Naive thymus-derived CD8-positive, alpha-beta T cell (primary cell): ENCODE results near the gene MAB21L3. TPM values are rescaled to one million over a fixed set of nuclear protein-coding genes. Genes with fewer than 3 reads are reported as not detected.
A peak's percentile ranks its signal among the peaks of the same experiment; 100 is the strongest.

ENCODE experiments used
- ATAC-seq, 2 donors: fragments of 150-1000 bp; cut with Tn5 transposase in 1 of 2; sonication (Bioruptor Pico), chemical (Tn5 transposase) in 1 of 2; 1 replicate in 1 of 2; 2 replicates in 1 of 2; pipeline ENCODE4 v1.10.0; 2021; ENCODE audit warnings: mild to moderate bottlenecking in 2 of 2, moderate library complexity in 2 of 2
- POLR2A ChIA-PET: fragments of 350-600 bp; sonication (Branson Sonifier 250); formaldehyde crosslinking; loops from one replicate; lab custom pipeline; 2021; ENCODE audit warnings: antibody characterized with exemption; lab: Charles Lee
- DNase-seq, 10 donors: peaks; one replicate each; pipeline versions ENCODE4 v3.0.0 to v3.0.0-alpha.2; 2020 to 2022
- H3K27ac Mint-ChIP-seq, 10 donors: one replicate each; pipeline ENCODE4 v1.8.0; 2020 to 2022; ENCODE audit warnings: mild to moderate bottlenecking in 10 of 10, mixed read lengths in 10 of 10, moderate library complexity in 4 of 10, inconsistent platforms in 1 of 10
- H3K27me3 Mint-ChIP-seq, 5 donors: one replicate each; pipeline ENCODE4 v1.8.0; 2021 to 2022; ENCODE audit warnings: mixed read lengths in 5 of 5
- H3K36me3 Mint-ChIP-seq, 3 donors: one replicate each; pipeline ENCODE4 v1.8.0; 2020 to 2022; ENCODE audit warnings: mixed read lengths in 3 of 3, mild to moderate bottlenecking in 2 of 3, inconsistent platforms in 1 of 3
- H3K4me1 Mint-ChIP-seq, 4 donors: one replicate each; pipeline ENCODE4 v1.8.0; 2021 to 2022; ENCODE audit warnings: mixed read lengths in 4 of 4
- H3K4me3 Mint-ChIP-seq, 10 donors: one replicate each; pipeline ENCODE4 v1.8.0; 2020 to 2022; ENCODE audit warnings: mild to moderate bottlenecking in 10 of 10, mixed read lengths in 10 of 10, moderate library complexity in 6 of 10, inconsistent platforms in 1 of 10
- H3K9me3 Mint-ChIP-seq, 9 donors: one replicate each; pipeline ENCODE4 v1.8.0; 2020 to 2022; ENCODE audit warnings: mixed read lengths in 9 of 9, mild to moderate bottlenecking in 3 of 9, inconsistent platforms in 1 of 9, moderate library complexity in 1 of 9
- polyA plus RNA-seq, 3 donors: library from polyadenylated mRNA; unstranded; fragments of 300-500 nt; fragmentation: Illumina TruSeq; gene quantifications; one replicate each; pipeline ENCODE4 v1.2.3, GENCODE V29; 2021
- total RNA-seq, 8 experiments: library from RNA in 2 of 8; stranded (reverse) in 2 of 8; gene quantifications; one replicate each; pipeline ENCODE4 v1.2.3 and lab custom pipeline; 2021 to 2026

The MAB21L3 gene
- total and polyA plus RNA-seq, 5 experiments from 2014 or later, result not detected

DNA sequence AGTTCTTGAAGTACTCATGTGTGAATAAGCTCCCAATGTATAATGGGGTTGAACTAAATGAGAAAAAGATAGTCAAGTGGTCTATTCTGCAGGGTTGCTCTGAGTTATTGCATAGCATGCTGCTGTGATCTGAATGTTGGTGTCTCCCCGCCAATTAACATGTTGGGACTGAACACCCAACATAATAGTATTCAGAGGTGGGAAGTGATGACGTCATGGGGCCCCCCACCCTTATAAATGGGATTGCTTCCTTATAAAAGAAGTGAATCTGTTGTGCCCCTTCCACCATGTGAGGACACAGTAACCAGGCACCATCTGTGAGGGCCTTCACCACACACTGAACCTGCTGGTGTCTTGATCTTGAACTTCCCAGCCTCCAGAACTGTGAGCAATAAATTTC, 50.2 kb downstream of the MAB21L3 start:
- peaks cover 0 to 1% (median 0%) of the 10 kb centered on the region in 5 donors for H3K27me3 Mint-ChIP-seq
- peaks cover 0 to 8% (median 3%) of the 10 kb centered on the region in 3 donors for H3K36me3 Mint-ChIP-seq
- no peak overlapping the region for H3K27ac Mint-ChIP-seq
- peaks cover 0 to 5% (median 2%) of the 10 kb centered on the region in 4 donors for H3K4me1 Mint-ChIP-seq
- ATAC-seq, result no peak
- H3K4me3 Mint-ChIP-seq, result no peak overlapping the region
- POLR2A ChIA-PET, result no interaction called here
- peaks cover 0 to 22% (median 10%) of the 10 kb centered on the region in 9 donors for H3K9me3 Mint-ChIP-seq
- DNase-seq, result no peak

DNA sequence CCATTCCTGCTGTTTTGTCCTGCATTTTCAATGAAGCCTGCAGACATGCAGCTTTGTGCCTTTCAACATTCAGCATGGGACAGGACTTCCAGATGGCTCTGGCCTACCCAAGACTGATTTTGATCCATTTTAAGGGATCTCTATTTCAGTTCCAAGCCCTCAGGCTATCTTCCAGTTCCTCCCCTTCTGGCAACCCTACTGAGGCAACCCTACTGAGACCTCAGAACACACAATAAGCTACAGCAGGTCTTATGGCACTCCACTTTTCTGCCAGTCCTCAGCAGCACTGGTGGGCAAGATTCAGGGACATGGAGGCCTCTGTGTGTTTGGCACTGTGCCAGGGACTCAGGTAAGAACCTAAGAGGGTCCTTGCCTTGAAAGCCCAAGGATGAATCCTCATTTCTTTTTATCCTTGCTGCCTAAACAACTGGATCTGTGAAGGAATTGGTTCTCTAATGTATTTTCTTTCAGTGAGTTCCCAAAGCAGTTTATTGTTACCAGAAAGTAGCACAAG, 50.7 kb downstream of the MAB21L3 start:
- ATAC-seq, result no peak
- Mint-ChIP-seq H3K9me3 (peaks cover 0 to 20% (median 10%) of the 10 kb centered on the region in 9 donors), H3K4me3 (no peak overlapping the region), H3K4me1 (peaks cover 0 to 5% (median 3%) of the 10 kb centered on the region in 4 donors), H3K27ac (peak overlapping the region in 1 of 10 donors; percentile 2), H3K27me3 (peaks cover 0 to 1% (median 0%) of the 10 kb centered on the region in 5 donors), H3K36me3 (peaks cover 0 to 8% (median 3%) of the 10 kb centered on the region in 3 donors)
- POLR2A ChIA-PET, result no interaction called here
- no peak for DNase-seq

DNA sequence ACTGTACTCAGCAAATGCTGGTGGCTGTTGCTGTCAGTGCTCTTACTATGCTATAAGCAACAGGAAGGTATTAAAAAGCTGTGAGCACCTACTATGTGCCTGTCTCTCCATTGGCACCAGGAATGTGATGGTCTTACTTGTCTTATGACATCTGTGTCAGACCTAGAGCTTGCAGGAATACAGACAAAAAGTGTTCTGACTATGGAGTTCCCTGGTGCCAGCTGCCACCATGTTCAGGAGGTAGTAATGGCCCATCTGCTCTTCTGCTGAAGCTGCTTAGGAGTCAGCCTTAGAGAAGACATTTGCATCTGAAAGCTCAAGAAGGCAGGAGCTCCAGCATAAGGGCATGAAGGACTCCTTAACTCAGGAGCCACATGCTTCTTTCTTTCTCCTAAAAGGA, 52.3 kb downstream of the MAB21L3 start:
- H3K27ac Mint-ChIP-seq, result no peak overlapping the region
- peaks cover 0 to 1% (median 0%) of the 10 kb centered on the region in 5 donors for H3K27me3 Mint-ChIP-seq
- ATAC-seq (no peak), DNase-seq (no peak)
- peaks cover 0 to 10% (median 3%) of the 10 kb centered on the region in 9 donors for H3K9me3 Mint-ChIP-seq
- H3K4me3 Mint-ChIP-seq, result no peak overlapping the region
- peaks cover 0 to 7% (median 2%) of the 10 kb centered on the region in 3 donors for H3K36me3 Mint-ChIP-seq
- POLR2A ChIA-PET, result no interaction called here
- H3K4me1 Mint-ChIP-seq, result peaks cover 7 to 19% (median 13%) of the 10 kb centered on the region in 4 donors

DNA sequence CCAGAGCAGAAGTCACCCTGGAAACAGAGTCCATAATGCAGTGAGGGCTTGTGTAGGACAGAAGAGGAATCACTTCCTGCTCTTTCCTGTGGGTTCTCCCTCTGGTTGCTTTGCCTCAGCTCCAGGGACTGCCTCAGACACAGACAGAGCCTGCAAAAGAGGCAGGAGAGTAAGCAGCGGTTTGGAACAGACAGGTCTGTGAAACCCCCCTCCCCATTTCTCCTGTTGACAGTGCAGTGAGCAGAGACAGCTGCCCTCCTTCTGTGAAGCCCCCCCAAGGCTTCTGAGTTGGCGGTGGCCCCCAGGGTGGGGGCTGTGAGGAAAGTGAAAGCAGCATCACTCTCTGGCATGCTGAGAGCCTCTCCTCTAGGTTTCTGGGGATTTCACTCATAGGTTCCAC, 53.0 kb downstream of the MAB21L3 start:
- DNase-seq (no peak), ATAC-seq (no peak)
- peaks cover 0 to 3% (median 0%) of the 10 kb centered on the region in 5 donors for H3K27me3 Mint-ChIP-seq
- peaks cover 0 to 6% (median under 1%) of the 10 kb centered on the region in 9 donors for H3K9me3 Mint-ChIP-seq
- POLR2A ChIA-PET, result no interaction called here
- H3K4me1 Mint-ChIP-seq, result peaks cover 12 to 25% (median 19%) of the 10 kb centered on the region in 4 donors
- no peak overlapping the region for H3K27ac Mint-ChIP-seq
- peaks cover 0 to under 1% (median 0%) of the 10 kb centered on the region in 3 donors for H3K36me3 Mint-ChIP-seq
- no peak overlapping the region for H3K4me3 Mint-ChIP-seq

DNA sequence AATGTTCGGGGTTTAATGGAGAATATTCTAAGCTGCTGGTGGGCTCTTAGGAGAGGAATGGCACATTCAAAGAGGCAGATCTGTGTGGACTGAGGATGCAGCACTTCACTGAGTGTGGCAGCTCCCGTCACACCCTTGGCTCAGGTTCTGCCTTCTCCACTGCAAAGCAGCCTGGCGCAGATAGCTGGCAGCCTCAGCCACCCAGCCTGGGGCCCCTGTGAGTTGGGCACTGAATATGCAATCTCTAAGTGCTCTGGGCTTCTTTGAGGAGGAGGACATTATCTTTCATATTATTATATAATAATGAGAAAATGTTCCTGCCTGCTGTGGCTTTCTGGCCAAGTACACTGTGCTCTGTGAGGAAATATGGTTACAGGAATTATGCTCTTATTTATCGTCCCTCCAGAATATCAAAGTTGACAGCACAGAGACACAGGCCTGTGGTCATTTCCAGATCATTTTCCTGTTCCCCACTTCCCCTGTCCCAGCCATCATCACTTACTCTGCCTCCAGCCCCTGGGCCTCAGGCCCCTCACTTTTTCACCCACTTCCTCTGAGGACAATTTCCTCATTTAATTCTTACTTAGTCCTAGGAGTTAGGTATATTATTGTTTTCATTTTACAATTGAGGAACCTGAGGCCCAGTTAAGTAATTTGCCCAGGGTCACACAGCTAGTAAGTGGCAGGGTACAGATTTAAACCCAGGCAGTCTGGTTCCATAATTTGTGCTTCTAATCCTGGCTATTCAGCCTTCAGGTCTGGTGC, 53.6 kb downstream of the MAB21L3 start:
- Mint-ChIP-seq H3K36me3 (no peaks in the 10 kb centered on the region), H3K4me1 (peaks cover 13 to 28% (median 21%) of the 10 kb centered on the region in 4 donors), H3K9me3 (peaks cover 0 to 4% (median 0%) of the 10 kb centered on the region in 9 donors), H3K27ac (peak overlapping the region in 3 of 10 donors; percentile 30 to 71 (median 31)), H3K4me3 (no peak overlapping the region), H3K27me3 (peaks cover 0 to 3% (median 0%) of the 10 kb centered on the region in 5 donors)
- ATAC-seq, result no peak
- DNase-seq, result no peak
- POLR2A ChIA-PET, result interaction anchor here (1.1 to 2.0 kb wide), 2 partner anchors 8 to 14 kb away, joined by 3 to 9 read pairs; no protein-coding TSS in a partner anchor

DNA sequence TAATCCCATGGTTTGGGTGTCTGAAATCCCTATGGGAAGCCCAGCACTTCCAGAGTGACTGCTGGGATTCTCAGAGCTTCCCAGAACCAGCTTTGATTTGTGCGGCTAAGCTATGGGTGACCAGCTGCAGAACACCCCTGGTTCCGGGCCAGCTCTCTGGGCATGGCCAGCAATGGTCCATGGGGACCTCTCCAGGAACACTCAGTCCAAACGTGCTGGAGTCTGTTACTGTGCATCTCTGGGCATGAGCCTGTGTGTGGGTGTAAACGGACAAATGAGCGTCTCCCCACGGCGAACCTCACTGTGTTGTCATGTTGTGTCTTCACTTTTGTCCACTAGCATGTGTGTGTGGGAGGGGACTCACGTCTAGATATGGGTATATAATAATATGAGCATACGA, 54.4 kb downstream of the MAB21L3 start:
- Mint-ChIP-seq H3K9me3 (peaks cover 0 to 2% (median 0%) of the 10 kb centered on the region in 9 donors), H3K4me3 (no peak overlapping the region), H3K27ac (no peak overlapping the region), H3K4me1 (peaks cover 13 to 28% (median 22%) of the 10 kb centered on the region in 4 donors), H3K36me3 (no peaks in the 10 kb centered on the region), H3K27me3 (peaks cover 0 to 3% (median 0%) of the 10 kb centered on the region in 5 donors)
- POLR2A ChIA-PET, result interaction anchor here (1.1 to 2.0 kb wide), 2 partner anchors 9 to 15 kb away, joined by 3 to 9 read pairs; no protein-coding TSS in a partner anchor
- DNase-seq (no peak), ATAC-seq (no peak)

DNA sequence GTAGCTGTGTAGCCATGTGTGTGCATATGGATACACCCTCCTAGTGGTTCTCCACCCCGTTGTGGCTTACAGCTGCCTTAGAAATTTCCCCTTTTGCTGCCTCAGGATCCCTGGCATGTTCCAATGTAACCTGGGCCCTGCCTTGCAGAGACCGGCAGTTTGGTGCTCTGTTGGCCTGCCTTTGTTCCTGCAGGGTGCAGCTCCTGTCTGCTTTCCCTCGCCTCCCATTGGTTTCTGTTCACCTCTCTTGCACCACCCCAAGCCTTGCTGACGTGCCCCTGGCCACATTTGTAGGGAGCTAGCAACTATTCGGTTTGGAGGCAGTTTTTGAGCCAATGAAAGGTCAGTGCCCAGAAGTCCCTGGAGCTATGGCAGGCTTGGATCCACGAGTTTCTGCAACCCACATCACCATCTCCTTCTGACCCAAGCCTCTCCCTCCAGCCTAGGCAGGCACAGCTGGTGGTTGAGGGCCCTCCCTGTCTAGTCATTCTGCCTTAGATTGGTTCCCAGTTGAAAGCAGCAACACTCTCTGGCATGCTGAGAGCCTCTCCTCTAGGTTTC, 54.9 kb downstream of the MAB21L3 start:
- H3K27me3 Mint-ChIP-seq, result peaks cover 0 to 3% (median 0%) of the 10 kb centered on the region in 5 donors
- peaks cover 13 to 28% (median 22%) of the 10 kb centered on the region in 4 donors for H3K4me1 Mint-ChIP-seq
- no peaks in the 10 kb centered on the region for H3K36me3 Mint-ChIP-seq
- H3K27ac Mint-ChIP-seq, result no peak overlapping the region
- ATAC-seq (no peak), DNase-seq (no peak)
- peaks cover 0 to 2% (median 0%) of the 10 kb centered on the region in 9 donors for H3K9me3 Mint-ChIP-seq
- peak overlapping the region in 1 of 10 donors; percentile 2 for H3K4me3 Mint-ChIP-seq
- POLR2A ChIA-PET, result interaction anchor here (1.1 to 2.0 kb wide), 2 partner anchors 9 to 15 kb away, joined by 3 to 9 read pairs; no protein-coding TSS in a partner anchor

DNA sequence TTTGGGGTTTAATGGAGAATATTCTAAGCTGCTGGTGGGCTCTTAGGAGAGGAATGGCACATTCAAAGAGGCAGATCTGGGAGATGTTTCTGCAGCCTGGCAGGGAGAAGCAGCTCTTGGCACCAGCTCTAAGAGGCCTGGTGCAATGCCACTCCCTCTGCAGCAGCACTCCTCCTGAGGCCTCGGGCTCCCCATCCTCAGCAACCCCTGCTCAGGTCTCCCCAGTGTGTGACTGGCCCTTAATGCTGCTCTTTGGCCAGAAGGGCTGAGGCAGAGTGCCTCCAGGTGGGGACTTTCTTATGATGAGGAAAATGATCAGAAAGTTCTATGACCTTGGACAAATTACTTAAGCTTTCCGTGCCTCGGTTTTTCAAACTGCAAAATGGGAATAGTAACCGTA, 55.5 kb downstream of the MAB21L3 start:
- Mint-ChIP-seq H3K36me3 (no peaks in the 10 kb centered on the region), H3K27me3 (peaks cover 0 to 3% (median 0%) of the 10 kb centered on the region in 5 donors), H3K9me3 (peaks cover 0 to 2% (median 0%) of the 10 kb centered on the region in 9 donors), H3K4me3 (peak overlapping the region in 1 of 10 donors; percentile 2), H3K27ac (no peak overlapping the region), H3K4me1 (peaks cover 13 to 28% (median 22%) of the 10 kb centered on the region in 4 donors)
- ATAC-seq (no peak), DNase-seq (no peak)
- POLR2A ChIA-PET, result interaction anchor here (2.0 kb wide), 1 partner anchor 16 kb away, joined by 9 read pairs; no protein-coding TSS in a partner anchor

DNA sequence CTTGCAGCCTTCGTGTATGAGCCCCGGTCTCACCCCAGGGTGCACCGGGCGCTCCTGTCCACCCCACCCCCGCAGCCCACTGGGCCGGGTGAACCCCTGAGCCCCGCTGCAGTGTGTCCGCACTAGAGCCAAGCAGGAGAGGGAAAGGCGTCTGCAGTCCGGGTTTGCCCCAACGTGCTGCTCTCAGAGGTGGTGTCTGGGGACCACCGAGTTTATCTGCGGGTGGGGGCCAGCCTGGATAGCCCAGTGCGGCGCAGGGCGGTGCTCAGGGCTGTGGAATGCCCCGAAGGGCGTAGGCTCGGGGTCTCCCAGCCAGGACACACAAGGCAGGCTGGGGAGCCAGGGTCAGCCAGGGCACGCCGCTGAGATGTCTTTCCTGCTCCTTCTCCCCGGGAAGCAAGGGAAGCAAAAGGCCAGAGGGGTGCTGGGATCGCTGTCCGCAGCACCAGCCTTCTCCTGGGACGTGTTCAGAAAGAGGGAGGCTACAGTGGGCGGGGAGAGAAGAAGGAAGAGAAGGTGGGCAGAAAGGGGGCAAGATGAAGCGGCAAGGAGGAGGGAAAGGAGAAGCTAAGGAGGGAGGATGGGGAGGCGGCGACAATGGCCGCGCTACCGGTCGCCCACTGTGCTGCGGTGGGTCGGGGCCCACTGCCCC, 56.6 kb downstream of the MAB21L3 start:
- ATAC-seq, result peak in 1 of 2 donors; percentile 31
- POLR2A ChIA-PET, result interaction anchor here (0.8 kb wide), 1 partner anchor 16 kb away, joined by 4 read pairs; no protein-coding TSS in a partner anchor
- H3K27ac Mint-ChIP-seq, result peak overlapping the region; percentile 79 to 96 (median 87)
- peaks cover 13 to 28% (median 22%) of the 10 kb centered on the region in 4 donors for H3K4me1 Mint-ChIP-seq
- peak overlapping the region; percentile 79 to 91 (median 87) for H3K4me3 Mint-ChIP-seq
- H3K36me3 Mint-ChIP-seq, result no peaks in the 10 kb centered on the region
- peaks cover 0 to 3% (median 0%) of the 10 kb centered on the region in 5 donors for H3K27me3 Mint-ChIP-seq
- no peaks in the 10 kb centered on the region for H3K9me3 Mint-ChIP-seq
- peak in 1 of 10 donors; percentile 13 for DNase-seq

DNA sequence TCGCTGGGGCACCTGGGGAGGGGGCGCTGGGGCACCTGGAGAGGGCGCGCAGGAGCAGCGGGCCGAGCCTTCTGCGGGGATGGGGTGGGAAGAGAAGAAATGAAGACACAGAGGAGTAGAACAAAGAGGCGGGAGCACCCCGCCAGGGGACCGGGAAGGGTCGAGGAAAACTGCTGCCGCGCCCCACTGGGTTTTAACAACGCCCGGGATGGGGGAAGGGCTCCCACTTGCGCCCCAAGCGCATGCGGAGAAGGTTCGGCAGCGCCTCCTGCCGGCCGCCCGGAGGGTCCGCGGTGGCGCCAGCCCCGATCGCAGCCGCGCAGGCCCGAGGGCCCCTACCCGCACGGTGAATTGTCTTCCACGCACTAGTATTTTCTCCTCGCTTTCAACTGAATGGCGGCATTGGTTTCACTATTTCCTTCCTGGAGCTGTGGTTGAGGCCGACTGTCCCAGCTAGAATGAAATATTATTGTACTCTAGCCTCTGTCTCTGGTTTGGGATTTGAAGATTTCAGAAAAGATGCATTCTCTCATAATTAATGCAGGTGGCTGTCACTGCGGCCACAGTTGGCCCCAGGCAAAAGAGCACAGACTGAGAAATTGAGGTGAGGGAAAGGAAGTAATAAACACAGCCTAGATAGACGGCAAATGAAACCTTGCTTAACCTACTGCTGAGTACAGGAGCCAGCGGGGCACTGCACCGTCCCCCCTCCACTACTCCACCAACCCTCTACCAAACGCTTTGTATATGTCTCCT, 57.3 kb downstream of the MAB21L3 start:
- peak; percentile 97 to 98 for ATAC-seq
- POLR2A ChIA-PET, result interaction anchor here (0.8 kb wide), 2 partner anchors 17 to 30 kb away, joined by 3 to 4 read pairs; no protein-coding TSS in a partner anchor
- Mint-ChIP-seq H3K27me3 (peaks cover 0 to 3% (median 0%) of the 10 kb centered on the region in 5 donors), H3K4me3 (peak overlapping the region; percentile 77 to 91 (median 87)), H3K4me1 (peaks cover 13 to 28% (median 22%) of the 10 kb centered on the region in 4 donors), H3K27ac (peak overlapping the region; percentile 85 to 97 (median 94)), H3K9me3 (no peaks in the 10 kb centered on the region), H3K36me3 (no peaks in the 10 kb centered on the region)
- DNase-seq, result peak; percentile 72 to 89 (median 84)

DNA sequence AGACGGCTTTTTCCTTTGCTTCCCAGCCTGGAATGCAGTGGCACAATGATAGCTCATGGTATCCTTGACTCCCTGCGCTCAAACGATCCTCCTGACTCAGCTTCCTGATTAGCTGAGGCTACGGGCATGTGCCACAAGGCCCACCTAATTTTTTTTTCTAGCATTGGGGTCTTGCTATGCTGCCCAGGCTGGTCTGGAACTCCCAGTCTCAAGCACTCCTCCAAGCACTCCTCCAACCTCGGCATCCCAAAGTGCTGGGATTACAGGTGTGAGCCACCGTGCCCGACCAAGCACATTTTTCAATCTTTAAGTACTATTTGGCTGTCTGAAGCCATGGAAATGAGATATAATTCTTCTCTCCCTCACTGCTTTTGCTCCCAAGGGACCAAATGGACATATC, 58.7 kb downstream of the MAB21L3 start:
- POLR2A ChIA-PET, result no interaction called here
- H3K4me3 Mint-ChIP-seq, result peak overlapping the region in 2 of 10 donors; percentile 15 to 29
- DNase-seq (no peak), ATAC-seq (no peak)
- H3K27me3 Mint-ChIP-seq, result peaks cover 0 to 3% (median 0%) of the 10 kb centered on the region in 5 donors
- no peaks in the 10 kb centered on the region for H3K36me3 Mint-ChIP-seq
- peak overlapping the region in 1 of 10 donors; percentile 15 for H3K27ac Mint-ChIP-seq
- H3K4me1 Mint-ChIP-seq, result peaks cover 13 to 26% (median 21%) of the 10 kb centered on the region in 4 donors
- no peaks in the 10 kb centered on the region for H3K9me3 Mint-ChIP-seq
